ENCODE measurements around the gene CPNE4.

The CPNE4 gene

GRCh38 chr3:131711114-131711768 is 323.6 kb downstream of the CPNE4 start:
- H3K4me3 Mint-ChIP-seq = no peak overlapping the region

GRCh38 chr3:131708241-131708640 is 326.6 kb downstream of the CPNE4 start:
- Mint-ChIP-seq H3K27me3 (ENCODE audit: low read depth, poor library complexity) (no peaks in the 10 kb centered on the region), H3K27ac (no peak overlapping the region), H3K4me3 (no peak overlapping the region), H3K36me3 (ENCODE audit: low read depth) (no peaks in the 10 kb centered on the region), H3K4me1 (no peaks in the 10 kb centered on the region), H3K9me3 (no peaks in the 10 kb centered on the region)
- TF ChIP-seq, protein P1, sequence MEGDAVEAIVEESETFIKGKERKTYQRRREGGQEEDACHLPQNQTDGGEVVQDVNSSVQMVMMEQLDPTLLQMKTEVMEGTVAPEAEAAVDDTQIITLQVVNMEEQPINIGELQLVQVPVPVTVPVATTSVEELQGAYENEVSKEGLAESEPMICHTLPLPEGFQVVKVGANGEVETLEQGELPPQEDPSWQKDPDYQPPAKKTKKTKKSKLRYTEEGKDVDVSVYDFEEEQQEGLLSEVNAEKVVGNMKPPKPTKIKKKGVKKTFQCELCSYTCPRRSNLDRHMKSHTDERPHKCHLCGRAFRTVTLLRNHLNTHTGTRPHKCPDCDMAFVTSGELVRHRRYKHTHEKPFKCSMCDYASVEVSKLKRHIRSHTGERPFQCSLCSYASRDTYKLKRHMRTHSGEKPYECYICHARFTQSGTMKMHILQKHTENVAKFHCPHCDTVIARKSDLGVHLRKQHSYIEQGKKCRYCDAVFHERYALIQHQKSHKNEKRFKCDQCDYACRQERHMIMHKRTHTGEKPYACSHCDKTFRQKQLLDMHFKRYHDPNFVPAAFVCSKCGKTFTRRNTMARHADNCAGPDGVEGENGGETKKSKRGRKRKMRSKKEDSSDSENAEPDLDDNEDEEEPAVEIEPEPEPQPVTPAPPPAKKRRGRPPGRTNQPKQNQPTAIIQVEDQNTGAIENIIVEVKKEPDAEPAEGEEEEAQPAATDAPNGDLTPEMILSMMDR (IDR thresholded peaks at IDR 0.05) = no peak
- DNase-seq = no peak

More at GRCh38 chr3:131711114-131711768, 323.6 kb downstream of the CPNE4 start:
- Mint-ChIP-seq H3K27me3 (ENCODE audit: low read depth, poor library complexity) (no peaks in the 10 kb centered on the region), H3K36me3 (ENCODE audit: low read depth) (no peaks in the 10 kb centered on the region), H3K9me3 (no peaks in the 10 kb centered on the region), H3K27ac (no peak overlapping the region), H3K4me1 (no peaks in the 10 kb centered on the region)
- no peak for DNase-seq
- TF ChIP-seq, protein P1 (IDR thresholded peaks at IDR 0.05) = no peak

DNA sequence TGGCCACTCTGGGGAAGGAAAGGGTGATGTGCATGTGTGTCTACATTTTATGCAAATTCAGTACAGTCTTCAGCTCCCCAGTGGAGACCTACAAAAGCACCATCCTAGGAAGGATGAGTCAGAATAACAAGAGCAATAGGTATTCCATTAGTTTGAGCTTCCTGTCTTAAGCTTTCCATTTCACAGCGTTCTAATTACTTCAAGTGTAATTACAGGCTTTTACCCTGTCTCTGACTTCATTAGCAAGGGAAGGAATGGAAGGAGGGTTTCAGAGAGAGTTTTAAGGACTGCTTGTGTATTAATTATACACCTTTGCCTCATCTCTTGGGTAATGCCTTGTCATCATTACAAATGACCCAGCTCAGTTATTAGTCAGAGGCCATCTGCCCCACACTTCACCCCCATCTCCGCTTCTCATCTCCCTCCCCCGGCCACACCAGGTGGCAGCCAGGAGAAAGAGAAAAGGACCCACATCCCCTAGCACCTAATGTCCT is 329.2 kb downstream of the CPNE4 start:
- H3K27ac Mint-ChIP-seq = no peak overlapping the region
- TF ChIP-seq, protein P1 (IDR thresholded peaks at IDR 0.05) = no peak
- H3K27me3 Mint-ChIP-seq (ENCODE audit: low read depth, poor library complexity) = no peaks in the 10 kb centered on the region
- no peaks in the 10 kb centered on the region for H3K36me3 Mint-ChIP-seq (ENCODE audit: low read depth)
- no peaks in the 10 kb centered on the region for H3K9me3 Mint-ChIP-seq
- no peak overlapping the region for H3K4me3 Mint-ChIP-seq
- H3K4me1 Mint-ChIP-seq = no peaks in the 10 kb centered on the region
- DNase-seq = no peak

DNA sequence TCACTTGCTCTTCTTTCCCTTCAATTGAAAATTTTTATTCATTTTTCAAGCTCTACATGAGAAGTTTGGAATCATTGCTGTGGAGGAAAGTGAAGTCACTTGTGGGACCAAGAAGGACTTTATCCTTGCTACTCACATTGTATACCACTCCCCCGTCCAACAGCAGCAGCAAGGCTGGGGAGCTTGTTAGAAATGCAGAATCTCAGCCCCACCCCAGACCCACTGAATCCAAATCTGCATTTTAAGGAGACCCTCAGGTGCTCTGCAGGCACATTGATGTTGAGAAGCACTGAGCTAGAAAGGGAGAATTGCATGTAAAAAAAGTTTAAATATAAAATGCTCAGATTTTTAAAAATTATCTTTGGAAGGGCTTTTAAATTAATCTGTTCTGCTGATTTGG is 329.7 kb downstream of the CPNE4 start:
- TF ChIP-seq, protein P1 (IDR thresholded peaks at IDR 0.05) = no peak
- no peaks in the 10 kb centered on the region for H3K36me3 Mint-ChIP-seq (ENCODE audit: low read depth)
- H3K4me1 Mint-ChIP-seq = no peaks in the 10 kb centered on the region
- no peak overlapping the region for H3K4me3 Mint-ChIP-seq
- no peaks in the 10 kb centered on the region for H3K9me3 Mint-ChIP-seq
- no peak for DNase-seq
- H3K27ac Mint-ChIP-seq = no peak overlapping the region
- H3K27me3 Mint-ChIP-seq (ENCODE audit: low read depth, poor library complexity) = no peaks in the 10 kb centered on the region

GRCh38 chr3:131704098-131704497 is 330.7 kb downstream of the CPNE4 start:
- H3K4me3 Mint-ChIP-seq = no peak overlapping the region
- no peaks in the 10 kb centered on the region for H3K27me3 Mint-ChIP-seq (ENCODE audit: low read depth, poor library complexity)
- H3K4me1 Mint-ChIP-seq = no peaks in the 10 kb centered on the region
- TF ChIP-seq, protein P1 (IDR thresholded peaks at IDR 0.05) = no peak
- no peaks in the 10 kb centered on the region for H3K9me3 Mint-ChIP-seq
- H3K36me3 Mint-ChIP-seq (ENCODE audit: low read depth) = no peaks in the 10 kb centered on the region
- no peak overlapping the region for H3K27ac Mint-ChIP-seq
- no peak for DNase-seq

- Mint-ChIP-seq H3K27me3 (ENCODE audit: low read depth, poor library complexity) (no peaks in the 10 kb centered on the region), H3K27ac (no peak overlapping the region), H3K9me3 (no peaks in the 10 kb centered on the region), H3K36me3 (ENCODE audit: low read depth) (no peaks in the 10 kb centered on the region), H3K4me3 (no peak overlapping the region), H3K4me1 (no peaks in the 10 kb centered on the region)
- DNase-seq = no peak
- TF ChIP-seq, protein P1 (IDR thresholded peaks at IDR 0.05) = no peak
Observed at GRCh38 chr3:131702146-131702545, 332.7 kb downstream of the CPNE4 start.
